Stimulated activated CD4-positive, alpha-beta T cell treated with anti-CD3 and anti-CD28 coated beads, Interleukin-2, amount 100 ng/mL, for 24 hours (primary cell): ENCODE measurements around the gene ZNF516.

ENCODE experiments used
- DNase-seq, 2 donors: peaks; one replicate each; pipeline ENCODE4 v3.0.0-alpha.2; 2020

ZNF516 gene

DNA sequence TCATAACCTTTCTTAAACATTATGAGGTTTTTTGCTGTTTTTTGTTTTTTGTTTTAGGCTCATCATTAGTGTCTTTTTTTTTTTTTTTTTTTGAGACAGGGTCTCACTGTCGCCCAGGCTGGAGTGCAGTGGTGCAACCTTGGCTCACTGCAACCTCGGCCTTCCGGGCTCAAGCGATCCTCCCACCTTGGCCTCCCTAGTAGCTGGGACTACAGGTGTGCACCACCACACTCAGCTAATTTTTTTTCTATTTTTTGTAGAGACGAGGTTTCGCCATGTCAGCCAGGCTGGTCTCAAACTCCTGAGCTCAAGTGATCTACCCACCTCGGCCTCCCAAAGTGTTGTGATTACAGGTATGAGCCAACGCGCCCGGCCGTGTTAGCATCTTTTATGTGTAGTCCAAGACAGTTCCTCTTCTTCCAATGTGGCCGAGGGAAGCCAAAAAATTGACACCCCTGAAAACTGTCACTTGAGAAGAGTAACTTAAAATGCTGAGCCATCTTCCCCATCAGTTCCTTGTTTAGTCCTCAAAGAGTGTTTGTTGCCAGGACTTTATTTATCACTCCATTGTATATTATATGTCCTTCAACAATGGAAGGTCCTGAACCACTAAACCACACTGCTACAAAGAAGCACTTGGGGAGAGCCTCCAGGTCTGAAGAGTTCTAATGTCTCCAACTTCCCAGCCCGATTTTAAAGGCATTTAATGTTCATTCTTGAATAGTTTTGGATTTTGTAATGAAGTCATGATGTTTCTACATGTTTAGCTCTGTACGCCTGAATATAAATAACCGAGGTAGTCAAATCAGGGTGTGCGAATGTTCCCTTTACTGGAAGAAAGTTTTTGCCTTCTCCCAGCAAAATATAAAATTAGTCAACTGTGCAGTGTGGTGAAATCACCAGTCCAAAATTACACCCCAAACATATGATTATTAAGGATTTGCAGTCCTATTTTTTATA lies 26.4 kb downstream of the ZNF516 start:
- DNase-seq, result no peak

GRCh38 chr18:76467371-76468190 lies 27.5 kb downstream of the ZNF516 start:
- no peak for DNase-seq

DNA sequence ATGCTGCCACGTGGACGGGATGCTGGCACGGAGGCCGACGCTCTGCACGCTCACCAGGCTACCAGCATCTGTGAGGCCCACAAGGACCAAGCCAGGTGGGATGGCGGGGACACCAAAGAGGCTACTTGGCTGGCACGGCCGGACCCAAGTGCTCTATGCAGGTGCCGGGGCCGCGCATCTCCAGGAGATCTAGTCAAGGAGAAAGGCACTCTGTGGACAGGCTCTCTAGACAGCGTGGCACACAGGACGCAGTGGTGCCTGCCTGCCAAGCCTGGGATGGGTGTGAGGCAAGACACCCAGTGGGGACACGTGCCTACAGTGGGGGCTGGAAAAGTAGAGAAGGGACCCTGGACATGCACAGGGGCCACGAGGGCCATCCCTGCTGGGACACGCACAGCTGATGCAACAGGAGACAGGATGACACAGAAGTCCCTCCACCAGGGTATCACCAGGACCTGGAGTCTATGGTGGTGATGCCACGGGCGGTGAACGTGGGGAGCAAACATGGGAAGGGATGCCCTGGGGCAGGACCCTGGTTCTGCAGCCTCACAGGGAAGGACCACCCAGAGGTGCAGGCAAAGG lies 28.5 kb downstream of the ZNF516 start:
- no peak for DNase-seq

DNA sequence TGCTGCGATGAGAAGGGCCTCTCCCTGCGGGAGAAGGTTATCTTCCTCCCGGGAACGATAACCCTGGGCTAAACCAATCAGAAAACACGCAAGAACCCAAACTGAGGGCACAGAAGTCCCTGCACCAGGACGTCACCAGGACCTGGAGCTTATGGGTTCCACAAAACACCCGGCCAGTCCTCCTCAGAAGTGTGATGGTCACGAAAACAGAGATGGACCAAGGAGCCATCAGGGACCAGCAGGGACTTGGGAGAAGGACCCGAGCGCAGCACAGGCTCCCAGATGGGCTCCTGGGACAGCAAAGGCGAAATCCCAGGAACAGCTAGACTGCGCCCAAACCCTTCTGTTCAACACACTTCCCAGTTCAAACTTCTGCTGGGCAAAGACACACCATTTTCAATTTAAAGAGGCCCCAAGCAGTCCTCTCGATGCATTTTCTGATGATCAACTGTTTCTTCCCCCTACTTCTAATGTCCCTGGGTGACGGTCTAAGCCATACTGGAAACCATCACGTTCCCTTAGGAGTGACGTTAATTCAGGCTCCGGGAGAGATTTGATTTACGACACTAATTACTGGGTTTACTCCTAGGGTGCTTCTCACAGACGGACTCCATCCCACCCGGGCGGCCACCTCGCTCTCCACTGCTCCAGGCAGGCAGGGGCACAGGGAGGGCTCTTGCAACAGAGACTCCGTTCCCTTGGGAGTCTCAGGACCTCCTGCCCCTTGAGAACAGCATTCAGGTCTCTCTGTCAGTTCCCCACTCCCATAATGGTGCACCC lies 29.2 kb downstream of the ZNF516 start:
- no peak for DNase-seq

DNA sequence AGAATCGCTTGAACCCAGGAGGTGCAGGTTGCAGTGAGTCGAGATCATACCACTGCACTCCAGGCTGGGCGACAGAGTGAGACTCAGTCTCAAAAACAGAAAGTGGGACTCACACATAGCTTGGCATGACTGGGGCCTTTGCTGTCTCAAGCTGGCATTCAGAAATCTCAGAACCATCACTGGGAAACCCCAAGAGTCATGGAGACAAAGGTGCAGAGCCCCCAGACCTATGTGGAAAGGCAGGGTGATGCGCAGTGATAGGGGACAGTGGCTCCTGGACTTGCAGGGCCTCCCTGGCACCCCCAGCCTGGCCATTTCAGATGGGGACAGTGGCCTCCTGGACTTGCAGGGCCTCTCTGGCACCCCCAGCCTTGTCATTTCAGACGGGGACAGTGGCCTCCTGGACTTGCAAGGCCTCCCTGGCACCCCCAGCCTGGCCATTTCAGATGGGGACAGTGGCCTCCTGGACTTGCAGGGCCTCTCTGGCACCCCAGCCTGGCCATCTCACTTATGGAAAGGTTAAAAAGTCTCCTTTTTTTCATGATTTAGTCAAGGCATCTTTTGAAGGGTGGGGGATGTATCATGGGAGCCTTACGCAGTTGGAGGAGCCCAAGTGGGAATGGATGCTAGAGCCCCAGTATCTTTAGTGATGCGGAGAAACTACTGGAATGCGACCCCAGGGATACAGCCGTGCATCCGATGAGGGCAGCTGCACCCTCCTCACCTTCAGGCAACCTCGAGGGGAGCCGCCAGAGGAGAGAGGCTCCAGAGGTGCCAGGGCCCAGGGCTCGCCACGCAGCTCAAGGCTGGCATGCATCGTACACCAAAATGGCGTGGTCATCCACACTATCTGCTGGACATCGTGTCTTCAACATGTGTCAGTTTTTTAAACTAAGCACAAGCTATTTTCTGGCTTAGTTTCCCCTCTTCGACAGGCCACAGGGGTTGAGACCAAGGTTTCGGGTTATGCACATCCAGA lies 30.5 kb downstream of the ZNF516 start:
- DNase-seq, result no peak

DNA sequence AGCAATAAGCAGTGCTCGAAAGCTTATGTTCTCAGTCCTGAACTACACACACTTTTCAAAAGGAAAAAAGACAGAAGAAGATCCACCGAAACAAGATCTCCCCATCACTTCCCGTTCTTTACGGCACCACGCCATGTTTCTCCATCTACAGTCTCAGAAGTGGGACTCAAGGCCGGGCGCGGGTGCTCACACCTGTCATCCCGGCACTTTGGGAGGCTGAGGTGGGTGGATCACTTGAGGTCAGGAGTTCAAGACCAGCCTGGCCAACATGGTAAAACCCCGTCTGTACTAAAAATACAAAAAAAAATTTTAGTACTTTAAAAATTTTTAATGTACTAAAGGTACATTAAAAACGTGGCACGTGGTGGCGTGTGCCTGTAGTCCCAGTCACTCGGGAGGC lies 31.2 kb downstream of the ZNF516 start:
- DNase-seq, result no peak

- no peak for DNase-seq
Measured at GRCh38 chr18:76463358-76463757, 31.7 kb downstream of the ZNF516 start.

DNA sequence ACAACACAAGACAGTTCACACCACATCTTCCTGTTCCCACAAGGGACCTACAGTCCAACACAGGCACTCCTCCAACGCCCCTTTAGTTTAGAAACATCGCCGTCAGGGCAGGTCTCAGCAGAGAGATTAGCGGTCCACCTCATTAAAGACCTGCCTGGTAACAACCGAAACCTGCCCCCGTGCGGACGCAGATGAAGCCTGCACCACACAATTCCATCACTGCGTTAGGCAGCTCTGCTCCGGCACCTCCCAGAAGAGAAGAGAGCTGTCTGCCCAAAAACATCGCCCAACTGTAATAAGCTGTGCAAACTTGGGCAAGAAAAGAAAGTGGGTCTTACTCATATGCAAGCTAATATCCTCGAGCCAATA lies 32.7 kb downstream of the ZNF516 start:
- no peak for DNase-seq

DNA sequence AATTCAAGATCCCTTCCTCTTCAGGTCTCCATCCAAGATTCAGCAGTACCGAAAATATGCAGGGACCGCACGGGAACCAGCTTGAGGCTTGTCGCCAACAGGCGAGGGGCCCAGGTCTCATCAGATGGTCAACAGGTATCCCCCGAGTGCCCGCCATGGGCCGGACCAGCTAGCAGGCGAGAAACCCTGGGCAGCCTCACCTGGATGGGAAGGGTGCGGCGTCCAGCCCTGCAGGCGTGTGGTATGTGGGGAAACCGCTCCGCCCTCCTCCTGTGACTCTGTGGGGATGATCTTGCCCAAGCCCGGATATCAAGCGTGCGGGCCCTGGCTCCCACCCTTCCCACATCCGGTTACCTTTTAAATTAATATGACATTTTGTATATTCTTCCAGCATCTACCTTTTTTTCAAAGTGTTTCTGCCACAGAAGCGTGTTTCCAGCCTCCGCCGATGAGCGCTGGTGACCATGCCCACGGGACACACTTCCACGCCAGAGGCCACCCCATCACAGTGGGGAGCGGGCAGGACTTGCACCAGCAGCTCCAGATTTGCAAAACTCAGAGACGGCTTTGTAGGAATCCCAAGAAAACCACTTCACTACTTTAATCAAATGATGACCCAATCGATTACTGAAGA lies 33.2 kb downstream of the ZNF516 start:
- no peak for DNase-seq

DNA sequence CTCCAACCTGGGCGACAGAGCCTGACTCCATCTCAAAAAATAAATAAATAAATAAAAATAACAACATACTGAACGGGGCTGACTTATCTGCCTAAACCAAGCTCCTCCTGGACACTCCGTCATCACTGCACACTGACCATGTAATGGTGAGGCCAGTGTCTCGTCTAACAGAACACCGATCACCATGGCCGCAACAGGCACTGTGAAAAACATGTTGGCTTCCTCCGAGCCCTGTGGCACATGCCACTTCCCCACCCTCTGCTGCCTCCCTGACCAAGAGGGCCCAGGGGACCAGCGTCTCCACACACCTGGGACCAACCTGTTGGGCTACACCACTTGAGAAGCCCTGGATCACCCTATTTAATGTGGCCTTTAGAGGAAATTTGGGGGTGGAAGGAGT lies 33.9 kb downstream of the ZNF516 start:
- DNase-seq, result no peak

DNA sequence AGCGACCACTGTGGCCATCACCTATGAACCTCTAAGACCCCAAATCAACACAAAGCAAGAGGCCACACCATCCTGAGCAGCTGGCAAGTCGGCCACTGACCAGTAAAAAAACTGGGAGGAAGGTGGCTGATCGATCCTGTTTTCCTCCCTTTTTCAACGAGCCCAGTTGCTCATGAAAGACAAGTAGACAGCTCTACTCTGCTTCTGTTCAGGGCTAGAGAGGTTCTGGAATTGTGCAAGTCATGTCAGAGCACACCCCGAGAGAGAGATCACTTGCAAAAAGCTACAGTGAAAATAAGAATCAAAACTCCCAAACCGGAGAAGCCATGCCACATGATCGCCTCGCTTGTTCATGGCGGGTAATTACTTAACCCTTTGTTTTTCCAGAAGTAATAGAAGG lies 34.6 kb downstream of the ZNF516 start:
- DNase-seq, result no peak

DNA sequence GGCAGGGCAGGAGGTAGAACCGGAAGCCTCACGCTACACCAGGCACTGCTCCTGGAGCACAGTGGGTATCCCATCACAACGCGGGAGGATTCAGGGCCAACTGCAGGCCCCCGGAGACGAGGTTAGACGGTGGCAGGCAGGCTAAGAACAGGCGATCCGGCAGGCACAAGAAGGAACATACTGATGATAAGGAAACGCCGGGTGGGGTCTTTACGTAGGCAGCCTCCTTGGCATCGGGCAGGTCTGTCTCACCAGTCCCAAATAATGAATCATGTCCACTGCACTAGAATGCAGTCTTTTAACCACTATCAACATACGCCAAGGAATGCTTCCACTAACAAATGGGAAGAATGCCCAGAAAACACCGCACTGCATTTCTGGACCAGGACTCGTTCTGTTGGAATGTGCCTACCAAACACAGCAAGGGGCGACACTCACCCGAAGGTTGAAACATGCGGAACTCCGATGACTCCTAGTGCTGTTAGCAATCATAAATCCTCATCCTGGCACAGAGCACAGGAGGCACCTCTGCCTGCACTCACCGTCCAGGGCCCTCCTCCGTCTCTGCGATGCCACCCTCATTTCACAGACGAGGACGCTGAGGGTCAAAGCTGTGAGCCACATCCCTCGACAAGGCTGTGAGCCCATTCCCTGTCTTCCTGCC lies 35.2 kb downstream of the ZNF516 start:
- no peak for DNase-seq

DNA sequence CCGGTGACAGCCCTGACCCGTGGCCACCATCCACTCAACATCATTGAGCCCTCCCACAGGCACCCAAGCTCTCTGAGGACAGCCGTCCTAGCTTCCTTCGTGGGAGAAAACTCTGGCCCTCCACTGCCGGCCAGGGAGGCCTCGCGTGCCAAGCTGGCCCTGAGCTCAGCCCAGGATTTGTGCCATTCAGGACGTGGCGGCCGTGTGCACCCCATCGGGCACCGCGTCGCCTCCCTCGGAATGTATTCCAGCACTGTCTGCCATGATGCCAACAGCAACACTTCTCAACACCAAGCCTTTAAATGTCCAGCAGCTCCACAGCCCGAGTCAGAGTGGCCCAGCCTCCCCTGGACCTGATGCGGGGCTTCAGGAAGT lies 35.7 kb downstream of the ZNF516 start:
- DNase-seq, result no peak

DNA sequence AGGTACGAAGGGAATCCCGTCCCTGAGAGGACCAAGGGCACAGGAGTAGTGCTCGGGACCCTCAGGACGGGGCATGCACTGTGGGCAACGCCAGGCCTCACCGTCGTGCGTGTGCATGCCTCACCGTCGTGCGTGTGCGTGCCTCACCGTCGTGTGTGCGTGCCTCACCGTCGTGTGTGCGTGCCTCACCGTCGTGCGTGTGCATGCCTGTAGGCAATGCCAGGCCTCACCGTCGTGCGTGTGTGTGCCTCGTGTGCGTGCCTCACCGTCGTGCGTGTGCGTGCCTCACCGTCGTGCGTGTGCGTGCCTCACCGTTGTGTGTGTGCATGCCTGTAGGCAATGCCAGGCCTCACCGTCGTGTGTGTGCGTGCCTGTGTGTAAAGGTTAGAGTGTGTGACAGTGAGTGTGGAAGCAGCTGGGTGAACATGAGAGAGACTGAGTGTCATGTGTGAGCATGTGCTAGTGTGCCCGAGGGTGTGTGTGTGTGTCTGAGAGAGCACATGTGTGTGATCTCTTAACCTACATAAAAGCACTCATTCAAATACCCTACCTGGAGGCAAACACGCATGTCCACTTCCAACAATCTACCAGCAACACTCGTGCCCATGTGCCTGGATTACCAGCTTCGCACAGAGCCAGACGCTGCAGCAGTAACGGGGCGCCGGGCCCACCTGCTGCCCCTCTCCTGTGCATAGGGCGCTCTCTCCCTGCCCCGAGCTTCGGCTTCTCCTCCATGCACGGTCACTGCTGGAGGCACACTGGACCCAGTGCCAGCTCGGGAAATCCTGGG lies 36.3 kb downstream of the ZNF516 start:
- DNase-seq, result no peak

- no peak for DNase-seq
Measured at GRCh38 chr18:76457957-76458356, 37.1 kb downstream of the ZNF516 start.

DNA sequence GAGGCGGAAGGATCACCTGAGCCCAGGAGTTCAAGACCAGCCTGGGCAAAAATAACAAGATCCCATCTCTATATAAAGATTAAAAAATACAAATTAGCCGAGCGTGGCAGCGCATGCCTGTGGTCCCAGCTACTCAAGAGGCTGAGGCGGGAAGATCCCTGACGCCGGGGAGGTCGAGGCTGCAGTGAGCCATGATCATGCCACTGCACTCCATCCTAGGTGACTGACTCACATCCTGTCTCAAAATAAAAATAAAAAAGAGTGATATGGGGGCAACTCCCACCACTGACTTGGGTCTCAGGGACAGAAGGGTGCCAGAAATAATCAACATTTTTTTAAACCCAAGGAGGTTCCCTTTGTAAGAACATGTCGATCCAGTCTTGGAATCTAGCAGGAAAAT lies 37.6 kb downstream of the ZNF516 start:
- DNase-seq, result no peak

- DNase-seq, result no peak
Measured at GRCh38 chr18:76456823-76457222, 38.2 kb downstream of the ZNF516 start.

- DNase-seq, result no peak
Measured at GRCh38 chr18:76456018-76456750, 38.9 kb downstream of the ZNF516 start.
